MM.1S (cell line): Measurements from ENCODE around the gene PSMC4.

Experiments used
- DNase-seq: peaks from one replicate; pipeline ENCODE4 v3.0.0-alpha.2; 2015
- H2AFZ ChIP-seq: fragments of 300-600 bp; sonication (generic); 2 replicates; pipeline ENCODE4 v1.6.0; 2016; ENCODE audit warnings: antibody characterized with exemption, low read length
- H3F3A ChIP-seq: fragments of 300-600 bp; sonication (generic); 2 replicates; pipeline ENCODE4 v1.6.1; 2016; ENCODE audit warnings: mild to moderate bottlenecking, antibody characterized with exemption, low read length, moderate library complexity, mixed read lengths; ENCODE audit not compliant: insufficient read depth
- H3K27ac ChIP-seq: fragments of 300-600 bp; sonication (generic); 2 replicates; pipeline ENCODE4 v1.5.1; 2016; ENCODE audit warnings: mild to moderate bottlenecking, low read length
- H3K27me3 ChIP-seq: fragments of 300-600 bp; sonication (generic); replicated peaks from 2 replicates; pipeline ENCODE4 v1.6.0; 2016; ENCODE audit warnings: low read length; ENCODE audit not compliant: insufficient read depth
- H3K36me3 ChIP-seq: fragments of 300-600 bp; sonication (generic); replicated peaks from 2 replicates; pipeline ENCODE4 v1.6.1; 2016; ENCODE audit warnings: mild to moderate bottlenecking, low read length, mixed read lengths; ENCODE audit not compliant: insufficient read depth
- H3K4me1 ChIP-seq: fragments of 300-600 bp; sonication (generic); 2 replicates; pipeline ENCODE4 v1.6.1; 2016; ENCODE audit warnings: low read length, mixed read lengths
- H3K4me2 ChIP-seq: fragments of 300-600 bp; sonication (generic); 2 replicates; pipeline ENCODE4 v1.6.0; 2016; ENCODE audit warnings: low read depth, low read length
- H3K4me3 ChIP-seq: fragments of 300-600 bp; sonication (generic); 2 replicates; pipeline ENCODE4 v1.5.1; 2016; ENCODE audit warnings: low read length, mixed read lengths
- H3K79me2 ChIP-seq: fragments of 300-600 bp; sonication (generic); 2 replicates; pipeline ENCODE4 v1.6.1; 2016; ENCODE audit warnings: mixed run types, low read length, mixed read lengths
- H3K9ac ChIP-seq: fragments of 300-600 bp; sonication (generic); 2 replicates; pipeline ENCODE4 v1.6.1; 2016; ENCODE audit warnings: low read length, mixed read lengths
- H3K9me2 ChIP-seq: fragments of 300-600 bp; sonication (generic); replicated peaks from 2 replicates; pipeline ENCODE4 v1.6.1; 2016; ENCODE audit warnings: mild to moderate bottlenecking, low read length, mixed read lengths; ENCODE audit not compliant: insufficient read depth
- H3K9me3 ChIP-seq: fragments of 300-600 bp; sonication (generic); replicated peaks from 2 replicates; pipeline ENCODE4 v1.6.1; 2016; ENCODE audit warnings: mild to moderate bottlenecking, low read length, mixed read lengths; ENCODE audit not compliant: insufficient read depth
- H4K20me1 ChIP-seq: fragments of 300-600 bp; sonication (generic); 2 replicates; pipeline ENCODE4 v1.6.1; 2016; ENCODE audit warnings: mild to moderate bottlenecking, low read length, moderate library complexity, mixed read lengths; ENCODE audit not compliant: insufficient read depth
- EZH2 ChIP-seq: fragments of 300-600 bp; sonication (generic); optimal IDR thresholded peaks from 2 replicates; pipeline ENCODE3; 2017; ENCODE audit warnings: low read depth, mild to moderate bottlenecking, antibody characterized with exemption, low read length, mixed read lengths
- EZH2phosphoT487 ChIP-seq: fragments of 300-600 bp; sonication (generic); IDR thresholded peaks from 2 replicates; pipeline ENCODE4 v1.6.1; 2018; ENCODE audit warnings: antibody characterized with exemption, low read length
- TF ChIP-seq, protein P1 (sequence below): fragments of 300-600 bp; sonication (generic); IDR thresholded peaks from 2 replicates; pipeline ENCODE4 v1.5.1; 2016; ENCODE audit warnings: antibody characterized with exemption, low read length, mixed read lengths

Gene PSMC4

DNA sequence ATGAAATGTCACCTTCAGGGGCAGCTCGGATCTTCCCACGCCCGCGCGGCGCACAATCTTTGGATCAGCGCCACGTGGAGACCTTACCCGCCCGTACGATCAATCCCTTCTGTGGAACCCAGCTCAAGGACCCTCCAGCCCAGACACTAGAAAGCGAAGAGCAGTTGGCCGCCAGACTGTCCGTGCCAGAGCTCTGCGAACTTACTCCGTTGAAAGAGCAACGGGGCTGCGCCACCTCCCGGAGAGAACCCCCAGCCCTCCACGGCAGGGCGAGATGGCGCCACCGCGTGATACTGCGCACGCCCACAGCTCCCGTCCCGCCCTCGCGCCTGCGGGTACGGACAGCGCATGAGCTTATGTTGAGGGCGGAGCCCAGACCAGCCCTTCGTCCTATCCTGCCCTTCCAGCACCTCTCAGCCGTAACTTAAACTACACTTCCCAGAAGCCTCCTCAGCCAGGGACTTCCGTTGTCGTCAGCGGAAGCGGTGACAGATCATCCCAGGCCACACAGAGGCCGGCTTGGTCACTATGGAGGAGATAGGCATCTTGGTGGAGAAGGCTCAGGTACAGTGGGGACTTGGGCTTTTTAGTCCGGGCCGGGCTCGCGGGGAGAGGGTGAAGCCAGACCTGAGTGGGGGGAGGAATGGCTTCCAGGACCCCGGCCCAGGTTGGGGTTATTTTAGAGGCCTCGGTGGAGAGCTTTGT, at the start of gene PSMC4:
PSMC4 (plus strand) TSS at position 491 of the 705 bp plus-strand sequence; CDS start at position 529, 38 bp downstream.
- no peak for TF ChIP-seq EZH2phosphoT487
- TF ChIP-seq, protein P1, sequence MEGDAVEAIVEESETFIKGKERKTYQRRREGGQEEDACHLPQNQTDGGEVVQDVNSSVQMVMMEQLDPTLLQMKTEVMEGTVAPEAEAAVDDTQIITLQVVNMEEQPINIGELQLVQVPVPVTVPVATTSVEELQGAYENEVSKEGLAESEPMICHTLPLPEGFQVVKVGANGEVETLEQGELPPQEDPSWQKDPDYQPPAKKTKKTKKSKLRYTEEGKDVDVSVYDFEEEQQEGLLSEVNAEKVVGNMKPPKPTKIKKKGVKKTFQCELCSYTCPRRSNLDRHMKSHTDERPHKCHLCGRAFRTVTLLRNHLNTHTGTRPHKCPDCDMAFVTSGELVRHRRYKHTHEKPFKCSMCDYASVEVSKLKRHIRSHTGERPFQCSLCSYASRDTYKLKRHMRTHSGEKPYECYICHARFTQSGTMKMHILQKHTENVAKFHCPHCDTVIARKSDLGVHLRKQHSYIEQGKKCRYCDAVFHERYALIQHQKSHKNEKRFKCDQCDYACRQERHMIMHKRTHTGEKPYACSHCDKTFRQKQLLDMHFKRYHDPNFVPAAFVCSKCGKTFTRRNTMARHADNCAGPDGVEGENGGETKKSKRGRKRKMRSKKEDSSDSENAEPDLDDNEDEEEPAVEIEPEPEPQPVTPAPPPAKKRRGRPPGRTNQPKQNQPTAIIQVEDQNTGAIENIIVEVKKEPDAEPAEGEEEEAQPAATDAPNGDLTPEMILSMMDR = peak; percentile 93
- no peak for TF ChIP-seq EZH2
- Histone ChIP-seq H3F3A (no peaks in the 10 kb centered on the region), H3K27me3 (no peaks in the 10 kb centered on the region), H3K36me3 (peaks cover 16% of the 10 kb centered on the region), H3K4me1 (peaks cover 13% of the 10 kb centered on the region), H3K79me2 (peaks cover 43% of the 10 kb centered on the region), H3K4me2 (peak within 1 kb of the TSS; percentile 87), H2AFZ (peak within 1 kb of the TSS; percentile 73), H3K4me3 (peak within 1 kb of the TSS; percentile 71), H3K9me3 (no peaks in the 10 kb centered on the region), H3K9me2 (no peaks in the 10 kb centered on the region), H4K20me1 (no peaks in the 10 kb centered on the region), H3K27ac (peak within 1 kb of the TSS; percentile 34; the same call in 1 of the 2 replicates), H3K9ac (peak within 1 kb of the TSS; percentile 82)
- peak; percentile 99 for DNase-seq

GRCh38 chr19:39923862-39924261, 47.1 kb upstream of the PSMC4 start:
- Histone ChIP-seq H3K27me3 (no peaks in the 10 kb centered on the region), H3K79me2 (no peaks in the 10 kb centered on the region), H3K4me3 (no peak overlapping the region), H3K4me2 (no peak overlapping the region), H3K27ac (no peak overlapping the region), H3K4me1 (no peaks in the 10 kb centered on the region), H3F3A (no peaks in the 10 kb centered on the region), H3K9me3 (no peaks in the 10 kb centered on the region), H3K36me3 (no peaks in the 10 kb centered on the region), H2AFZ (no peak overlapping the region), H3K9me2 (no peaks in the 10 kb centered on the region), H3K9ac (no peak overlapping the region), H4K20me1 (no peaks in the 10 kb centered on the region)
- DNase-seq = no peak
- TF ChIP-seq EZH2phosphoT487 = no peak
- no peak for TF ChIP-seq EZH2
- TF ChIP-seq, protein P1 = no peak

DNA sequence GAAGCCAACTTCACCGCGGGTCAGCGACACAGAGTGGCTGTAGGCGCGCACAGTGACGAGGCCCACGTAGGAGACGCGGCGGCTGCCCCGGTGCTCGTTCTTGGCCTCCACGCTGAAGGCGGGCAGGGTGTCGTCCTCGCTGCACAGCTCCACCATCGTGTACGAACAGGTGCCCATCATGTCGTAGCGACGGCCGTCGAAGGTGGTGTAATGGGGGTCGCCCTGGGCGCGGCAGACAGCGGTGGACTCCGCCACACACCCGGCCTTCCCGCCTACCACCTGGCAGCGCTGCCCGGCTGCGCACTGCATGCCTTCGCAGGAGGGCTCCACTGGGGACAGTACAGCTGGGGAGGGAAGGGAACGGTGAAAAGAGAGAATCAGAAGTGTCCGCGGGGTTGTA, 46.6 kb upstream of the PSMC4 start:
- TF ChIP-seq EZH2phosphoT487 (no peak), EZH2 (no peak)
- TF ChIP-seq, protein P1 = no peak

More for the DNA sequence above, 46.6 kb upstream of the PSMC4 start:
- Histone ChIP-seq H3K4me2 (no peak overlapping the region), H3K27me3 (no peaks in the 10 kb centered on the region), H3K27ac (no peak overlapping the region), H3K4me1 (no peaks in the 10 kb centered on the region), H3K9me2 (no peaks in the 10 kb centered on the region), H3K4me3 (no peak overlapping the region), H3K36me3 (no peaks in the 10 kb centered on the region), H2AFZ (no peak overlapping the region), H3K9ac (no peak overlapping the region), H3K79me2 (no peaks in the 10 kb centered on the region), H3F3A (no peaks in the 10 kb centered on the region), H3K9me3 (no peaks in the 10 kb centered on the region), H4K20me1 (no peaks in the 10 kb centered on the region)
- no peak for DNase-seq
